Choroid plexus epithelial cell (primary cell): ENCODE results near the gene GOLT1A.

ENCODE experiments used
- DNase-seq: peaks from one replicate; pipeline ENCODE4 v3.0.0-alpha.2; 2010; ENCODE audit warnings: low read depth
- H3K4me3 ChIP-seq: 2 replicates; pipeline ENCODE4 v1.5.1; 2011; ENCODE audit warnings: low read depth, mild to moderate bottlenecking, control low read depth, low read length, moderate library complexity
- TF ChIP-seq, protein P1 (sequence below): conservative IDR thresholded peaks from 2 replicates; pipeline ENCODE4 v1.5.1; 2011; ENCODE audit warnings: low read depth, mild to moderate bottlenecking, control low read depth, inconsistent platforms, low read length, moderate library complexity

Gene GOLT1A

GRCh38 chr1:204180133-204180532 lies 33.7 kb downstream of the GOLT1A start:
- H3K4me3 ChIP-seq = no peak overlapping the region
- no peak for DNase-seq
- TF ChIP-seq, protein P1, sequence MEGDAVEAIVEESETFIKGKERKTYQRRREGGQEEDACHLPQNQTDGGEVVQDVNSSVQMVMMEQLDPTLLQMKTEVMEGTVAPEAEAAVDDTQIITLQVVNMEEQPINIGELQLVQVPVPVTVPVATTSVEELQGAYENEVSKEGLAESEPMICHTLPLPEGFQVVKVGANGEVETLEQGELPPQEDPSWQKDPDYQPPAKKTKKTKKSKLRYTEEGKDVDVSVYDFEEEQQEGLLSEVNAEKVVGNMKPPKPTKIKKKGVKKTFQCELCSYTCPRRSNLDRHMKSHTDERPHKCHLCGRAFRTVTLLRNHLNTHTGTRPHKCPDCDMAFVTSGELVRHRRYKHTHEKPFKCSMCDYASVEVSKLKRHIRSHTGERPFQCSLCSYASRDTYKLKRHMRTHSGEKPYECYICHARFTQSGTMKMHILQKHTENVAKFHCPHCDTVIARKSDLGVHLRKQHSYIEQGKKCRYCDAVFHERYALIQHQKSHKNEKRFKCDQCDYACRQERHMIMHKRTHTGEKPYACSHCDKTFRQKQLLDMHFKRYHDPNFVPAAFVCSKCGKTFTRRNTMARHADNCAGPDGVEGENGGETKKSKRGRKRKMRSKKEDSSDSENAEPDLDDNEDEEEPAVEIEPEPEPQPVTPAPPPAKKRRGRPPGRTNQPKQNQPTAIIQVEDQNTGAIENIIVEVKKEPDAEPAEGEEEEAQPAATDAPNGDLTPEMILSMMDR = no peak

DNA sequence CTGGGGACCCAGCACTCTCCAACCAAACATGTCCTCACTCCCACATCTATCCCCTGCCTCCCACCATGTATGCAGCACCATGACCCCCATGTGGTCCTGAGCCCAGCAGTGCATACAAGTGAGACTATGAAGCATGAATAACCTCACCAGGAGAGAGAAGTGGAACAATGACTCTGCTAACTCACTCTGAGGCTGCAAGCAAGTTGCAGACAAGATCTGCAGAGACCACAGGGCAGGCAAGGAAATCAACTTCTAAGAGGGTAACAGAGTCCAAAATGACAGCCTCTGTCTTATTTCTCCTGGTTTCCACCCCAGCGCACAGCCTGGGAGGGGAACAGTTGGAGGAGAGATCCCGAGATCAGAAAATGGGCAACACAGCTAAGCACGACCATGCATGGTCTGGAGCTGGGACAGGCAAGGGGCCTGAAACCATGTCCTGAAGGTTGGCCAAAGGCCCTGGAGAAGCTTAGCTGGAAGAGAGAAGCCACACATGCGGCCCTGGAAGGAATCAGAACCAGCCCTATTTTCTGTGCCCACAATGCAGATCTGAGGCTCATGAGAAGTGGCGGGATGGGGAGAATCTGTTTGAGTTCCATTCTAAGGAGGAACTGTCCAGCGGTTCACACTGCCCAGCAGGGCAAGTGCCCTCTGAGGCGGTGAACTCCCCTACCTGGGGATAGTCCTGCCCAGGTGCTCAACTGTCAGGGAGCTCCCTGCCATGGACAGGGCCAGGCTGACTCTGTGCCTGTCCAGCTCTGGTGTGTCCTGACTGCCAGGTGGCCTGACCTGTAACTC lies 35.1 kb downstream of the GOLT1A start:
- no peak for DNase-seq
- TF ChIP-seq, protein P1 = no peak
- no peak overlapping the region for H3K4me3 ChIP-seq

GRCh38 chr1:204177133-204177532 lies 36.7 kb downstream of the GOLT1A start:
- no peak overlapping the region for H3K4me3 ChIP-seq
- TF ChIP-seq, protein P1 = no peak
- DNase-seq = no peak

GRCh38 chr1:204176049-204176448 lies 37.7 kb downstream of the GOLT1A start:
- H3K4me3 ChIP-seq = no peak overlapping the region
- no peak for DNase-seq
- TF ChIP-seq, protein P1 = no peak

DNA sequence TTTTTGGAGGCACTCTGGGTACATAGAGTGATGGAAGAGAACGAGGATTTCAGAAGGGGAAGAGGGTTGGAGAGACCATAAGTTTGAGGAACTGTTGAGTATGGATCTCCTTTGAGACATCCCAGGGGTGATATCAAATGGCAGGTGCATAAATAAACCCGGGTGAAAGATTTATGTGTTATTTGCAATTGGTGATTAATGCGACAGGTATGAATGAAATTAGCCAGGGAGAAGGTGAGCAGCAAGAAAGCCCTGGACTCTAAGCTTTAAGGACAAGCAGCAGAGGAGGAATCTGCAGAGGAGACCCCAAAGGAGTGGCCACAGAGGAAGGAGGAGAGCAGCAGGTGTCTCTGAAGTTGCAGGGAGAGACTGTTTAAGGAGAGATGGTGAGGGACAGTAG lies 38.8 kb downstream of the GOLT1A start:
- TF ChIP-seq, protein P1 = no peak
- DNase-seq = no peak

GRCh38 chr1:204172404-204173029 lies 41.3 kb downstream of the GOLT1A start:
- TF ChIP-seq, protein P1 = no peak
- no peak for DNase-seq

More for the DNA sequence above, 38.8 kb downstream of the GOLT1A start:
- H3K4me3 ChIP-seq = no peak overlapping the region

More at GRCh38 chr1:204172404-204173029, 41.3 kb downstream of the GOLT1A start:
- H3K4me3 ChIP-seq = no peak overlapping the region
